GM19043 (cell line): ENCODE results near the gene MBP.

ENCODE experiments used
- ATAC-seq: cut with Tn5 transposase; IDR thresholded peaks from one replicate; pipeline ENCODE4 v1.9.1; 2021; ENCODE audit warnings: low read depth; ENCODE audit not compliant: unreplicated experiment

MBP gene

GRCh38 chr18:77135339-77136075 lies 2.9 kb upstream of the MBP start:
- ATAC-seq: no peak

- no peak for ATAC-seq
These were observed 2.0 kb upstream of the MBP start for GRCh38 chr18:77134611-77135010.

GRCh38 chr18:77133835-77134496 lies 1.4 kb upstream of the MBP start:
- ATAC-seq: peak; percentile 32

GRCh38 chr18:77133051-77133834 lies 660 bp upstream of the MBP start:
- ATAC-seq: no peak

- peak; percentile 42 for ATAC-seq
These were observed 773 bp downstream of the MBP start for GRCh38 chr18:77131652-77132368.

GRCh38 chr18:77131100-77131651 lies 1.4 kb downstream of the MBP start:
- no peak for ATAC-seq

- no peak for ATAC-seq
These were observed 2.1 kb downstream of the MBP start for GRCh38 chr18:77130229-77131099.

- no peak for ATAC-seq
These were observed 3.4 kb downstream of the MBP start for GRCh38 chr18:77129150-77129551.

- ATAC-seq: peak; percentile 26
These were observed 4.6 kb downstream of the MBP start for GRCh38 chr18:77127769-77128671.

- ATAC-seq: peak; percentile 54
These were observed 8.1 kb downstream of the MBP start for GRCh38 chr18:77124452-77124922.

GRCh38 chr18:77123320-77124231 lies 9.0 kb downstream of the MBP start:
- ATAC-seq: no peak

GRCh38 chr18:77121523-77121922 lies 11.1 kb downstream of the MBP start:
- no peak for ATAC-seq

GRCh38 chr18:77119851-77120491 lies 12.6 kb downstream of the MBP start:
- ATAC-seq: no peak

GRCh38 chr18:77119101-77119850 lies 13.3 kb downstream of the MBP start:
- ATAC-seq: no peak

GRCh38 chr18:77118256-77119090 lies 14.1 kb downstream of the MBP start:
- no peak for ATAC-seq
